Gastroesophageal sphincter (tissue), 3 donors: Measurements from ENCODE around the gene SELENOK.

Source experiments
- POLR2A ChIP-seq, 2 donors: fragments of 450-650 bp; IDR thresholded peaks; one replicate each; pipeline ENCODE4 v1.6.1; 2017; ENCODE audit warnings: antibody characterized with exemption in 2 of 2, mild to moderate bottlenecking in 2 of 2, moderate library complexity in 1 of 2
- POLR2AphosphoS5 ChIP-seq: sonication (generic); formaldehyde crosslinking; IDR thresholded peaks from one replicate; pipeline ENCODE4 v1.6.1; 2017; ENCODE audit warnings: antibody characterized with exemption
- TF ChIP-seq, protein P1 (sequence below), 4 experiments: fragments of 200-600 bp in 2 of 4; fragments of 450-650 bp in 2 of 4; sonication (generic) in 1 of 4; IDR thresholded peaks; one replicate each; pipeline ENCODE4 v1.5.1; 2017 to 2019; ENCODE audit warnings: antibody characterized with exemption in 4 of 4, mild to moderate bottlenecking in 2 of 4, moderate library complexity in 2 of 4

- TF ChIP-seq, protein P1, sequence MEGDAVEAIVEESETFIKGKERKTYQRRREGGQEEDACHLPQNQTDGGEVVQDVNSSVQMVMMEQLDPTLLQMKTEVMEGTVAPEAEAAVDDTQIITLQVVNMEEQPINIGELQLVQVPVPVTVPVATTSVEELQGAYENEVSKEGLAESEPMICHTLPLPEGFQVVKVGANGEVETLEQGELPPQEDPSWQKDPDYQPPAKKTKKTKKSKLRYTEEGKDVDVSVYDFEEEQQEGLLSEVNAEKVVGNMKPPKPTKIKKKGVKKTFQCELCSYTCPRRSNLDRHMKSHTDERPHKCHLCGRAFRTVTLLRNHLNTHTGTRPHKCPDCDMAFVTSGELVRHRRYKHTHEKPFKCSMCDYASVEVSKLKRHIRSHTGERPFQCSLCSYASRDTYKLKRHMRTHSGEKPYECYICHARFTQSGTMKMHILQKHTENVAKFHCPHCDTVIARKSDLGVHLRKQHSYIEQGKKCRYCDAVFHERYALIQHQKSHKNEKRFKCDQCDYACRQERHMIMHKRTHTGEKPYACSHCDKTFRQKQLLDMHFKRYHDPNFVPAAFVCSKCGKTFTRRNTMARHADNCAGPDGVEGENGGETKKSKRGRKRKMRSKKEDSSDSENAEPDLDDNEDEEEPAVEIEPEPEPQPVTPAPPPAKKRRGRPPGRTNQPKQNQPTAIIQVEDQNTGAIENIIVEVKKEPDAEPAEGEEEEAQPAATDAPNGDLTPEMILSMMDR (IDR thresholded peaks at IDR 0.05): no peak
- TF ChIP-seq POLR2A (IDR thresholded peaks at IDR 0.05) (no peak), POLR2AphosphoS5 (no peak)
Measured at GRCh38 chr3:53880396-53881345, 11.0 kb downstream of the SELENOK start.
